CD4-positive, alpha-beta memory T cell (primary cell): ENCODE results near the gene IRGC. TPM values are rescaled to one million over a fixed set of nuclear protein-coding genes. Genes with fewer than 3 reads are reported as not detected.
"Not testable (repeated sequence)": the region's sequence is repeated elsewhere in the genome, so short reads cannot be mapped to it uniquely, and the experiment has no call there.

Experiments used
- CTCF ChIA-PET: fragments of 350-600 bp; sonication (Branson Sonifier 250); formaldehyde crosslinking; loops from one replicate; lab custom pipeline; 2021; ENCODE audit warnings: inconsistent platforms; ENCODE audit not compliant: partially characterized antibody; lab: Charles Lee
- POLR2A ChIA-PET: fragments of 350-600 bp; sonication (Branson Sonifier 250); formaldehyde crosslinking; loops from one replicate; lab custom pipeline; 2021; ENCODE audit not compliant: partially characterized antibody; lab: Charles Lee
- DNase-seq, 5 donors: peaks; one replicate each; pipeline versions ENCODE4 v3.0.0 to v3.0.0-alpha.2; 2020 to 2022; ENCODE audit warnings: mixed read lengths in 1 of 5
- H3K27ac ChIP-seq: one replicate; pipeline ENCODE4 v1.7.0; 2013; ENCODE audit warnings: low read depth, low read length
- H3K27me3 ChIP-seq: 2 replicates; pipeline ENCODE4 v1.7.0; 2013; ENCODE audit warnings: mild to moderate bottlenecking, low read length, moderate library complexity; ENCODE audit not compliant: insufficient read depth
- H3K36me3 ChIP-seq: 2 replicates; pipeline ENCODE4 v1.7.0; 2013; ENCODE audit warnings: mild to moderate bottlenecking, low read length, moderate library complexity; ENCODE audit not compliant: insufficient read depth
- H3K4me1 ChIP-seq: 2 replicates; pipeline ENCODE4 v1.7.0; 2013; ENCODE audit warnings: mild to moderate bottlenecking, low read length, moderate library complexity; ENCODE audit not compliant: insufficient read depth
- H3K4me3 ChIP-seq, 2 donors: one replicate each; pipeline ENCODE4 v1.7.0; 2013; ENCODE audit warnings: low read length in 2 of 2, mild to moderate bottlenecking in 1 of 2
- H3K9me3 ChIP-seq, 2 donors: one replicate each; pipeline ENCODE4 v1.7.0; 2013; ENCODE audit warnings: low read length in 2 of 2, control low read depth in 1 of 2; ENCODE audit not compliant: control insufficient read depth in 1 of 2
- H3K27ac Mint-ChIP-seq, 7 donors: one replicate each; pipeline ENCODE4 v1.8.0; 2020 to 2021; ENCODE audit warnings: mixed read lengths in 7 of 7, mild to moderate bottlenecking in 6 of 7, inconsistent platforms in 3 of 7, moderate library complexity in 3 of 7
- H3K27me3 Mint-ChIP-seq, 2 donors: one replicate each; pipeline ENCODE4 v1.8.0; 2020 to 2021; ENCODE audit warnings: mixed read lengths in 2 of 2
- H3K36me3 Mint-ChIP-seq, 2 donors: one replicate each; pipeline ENCODE4 v1.8.0; 2020 to 2021; ENCODE audit warnings: mixed read lengths in 2 of 2, inconsistent platforms in 1 of 2, mild to moderate bottlenecking in 1 of 2
- H3K4me1 Mint-ChIP-seq, 4 donors: one replicate each; pipeline ENCODE4 v1.8.0; 2020 to 2021; ENCODE audit warnings: mixed read lengths in 4 of 4, mild to moderate bottlenecking in 1 of 4
- H3K4me3 Mint-ChIP-seq, 8 donors: one replicate each; pipeline ENCODE4 v1.8.0; 2020 to 2021; ENCODE audit warnings: mixed read lengths in 8 of 8, mild to moderate bottlenecking in 7 of 8, moderate library complexity in 6 of 8, inconsistent platforms in 3 of 8
- H3K9me3 Mint-ChIP-seq, 8 donors: one replicate each; pipeline ENCODE4 v1.8.0; 2020 to 2021; ENCODE audit warnings: mixed read lengths in 8 of 8, mild to moderate bottlenecking in 5 of 8, inconsistent platforms in 3 of 8, moderate library complexity in 1 of 8
- intact Hi-C: fragments of 100-400 bp; cut with micrococcal nuclease; formaldehyde crosslinking; loops from one replicate; pipeline ENCODE4 v1.15.1; 2023
- polyA plus RNA-seq, 2 donors: library from polyadenylated mRNA; unstranded; fragments of 300-500 nt; fragmentation: Illumina TruSeq; gene quantifications; one replicate each; pipeline ENCODE4 v1.2.3, GENCODE V29; 2021
- total RNA-seq, 2 experiments: library from RNA; stranded (reverse); gene quantifications; one replicate each; pipeline ENCODE4 v1.2.3, GENCODE V29; 2021

IRGC gene
- total and polyA plus RNA-seq, 4 experiments from 2014 or later: not detected

DNA sequence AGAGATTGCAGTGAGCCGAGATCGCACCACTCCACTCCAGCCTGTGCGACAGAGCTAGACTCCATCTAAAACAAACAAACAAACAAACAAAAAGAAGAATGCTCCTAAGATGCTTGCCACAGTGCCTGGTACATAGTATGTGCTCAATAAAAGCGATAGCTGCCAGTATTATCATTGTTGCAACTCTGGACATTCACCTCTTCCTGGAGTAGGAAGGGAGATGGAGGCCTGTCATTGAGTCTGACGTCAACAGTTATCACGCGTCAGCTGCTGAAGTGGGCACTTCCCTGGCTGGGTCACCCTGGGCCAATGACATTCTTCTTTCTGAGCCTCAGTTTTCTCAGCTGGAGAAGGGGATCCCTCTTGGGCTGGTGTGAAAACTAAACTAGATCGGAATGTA lies 41.7 kb upstream of the IRGC start:
- CTCF ChIA-PET: interaction anchor here (1.4 kb wide), 1 partner anchor 135 kb away, joined by 3 read pairs; no protein-coding TSS in a partner anchor
- DNase-seq: no peak
- Mint-ChIP-seq H3K27me3 (no peaks in the 10 kb centered on the region), H3K4me3 (no peak overlapping the region), H3K4me1 (peaks cover 12 to 29% (median 18%) of the 10 kb centered on the region in 4 donors), H3K36me3 (no peaks in the 10 kb centered on the region), H3K9me3 (no peaks in the 10 kb centered on the region), H3K27ac (peak overlapping the region in 1 of 7 donors; percentile 24)
- no peaks in the 10 kb centered on the region for H3K9me3 ChIP-seq
- H3K4me3 ChIP-seq: no peak overlapping the region
- no peaks in the 10 kb centered on the region for H3K27me3 ChIP-seq
- intact Hi-C loops: no loop called here
- H3K4me1 ChIP-seq: peaks cover 8% of the 10 kb centered on the region
- no peaks in the 10 kb centered on the region for H3K36me3 ChIP-seq
- POLR2A ChIA-PET: no interaction called here
- no peak overlapping the region for H3K27ac ChIP-seq

DNA sequence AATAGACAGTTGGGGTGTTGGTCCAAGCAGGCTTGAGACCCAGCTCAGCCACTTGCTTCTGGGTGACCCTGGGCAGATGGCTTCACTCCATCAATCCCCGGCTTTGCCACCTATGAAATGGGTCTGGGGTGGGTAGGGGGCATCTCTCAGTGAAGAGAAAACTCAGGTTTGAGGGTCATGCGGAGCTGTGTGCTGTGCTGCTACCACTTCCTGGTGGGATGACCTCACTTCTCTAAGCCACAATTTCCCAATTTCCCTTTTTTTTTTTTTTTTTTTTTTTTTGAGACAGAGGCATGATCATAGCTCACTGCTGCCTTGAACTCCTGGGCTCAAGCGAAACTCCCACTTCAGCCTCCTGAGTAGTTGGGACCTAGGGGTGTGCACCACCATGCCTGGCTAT lies 41.3 kb upstream of the IRGC start:
- Mint-ChIP-seq H3K27me3 (no peaks in the 10 kb centered on the region), H3K27ac (peak overlapping the region in 1 of 7 donors; percentile 24), H3K36me3 (no peaks in the 10 kb centered on the region), H3K4me1 (peaks cover 12 to 24% (median 18%) of the 10 kb centered on the region in 4 donors), H3K4me3 (no peak overlapping the region), H3K9me3 (no peaks in the 10 kb centered on the region)
- ChIA-PET CTCF (no interaction called here), POLR2A (no interaction called here)
- DNase-seq: no peak
- H3K27ac ChIP-seq: no peak overlapping the region
- no peaks in the 10 kb centered on the region for H3K27me3 ChIP-seq
- H3K9me3 ChIP-seq: no peaks in the 10 kb centered on the region
- H3K36me3 ChIP-seq: no peaks in the 10 kb centered on the region
- H3K4me1 ChIP-seq: peaks cover 5% of the 10 kb centered on the region
- intact Hi-C loops: no loop called here
- no peak overlapping the region for H3K4me3 ChIP-seq

DNA sequence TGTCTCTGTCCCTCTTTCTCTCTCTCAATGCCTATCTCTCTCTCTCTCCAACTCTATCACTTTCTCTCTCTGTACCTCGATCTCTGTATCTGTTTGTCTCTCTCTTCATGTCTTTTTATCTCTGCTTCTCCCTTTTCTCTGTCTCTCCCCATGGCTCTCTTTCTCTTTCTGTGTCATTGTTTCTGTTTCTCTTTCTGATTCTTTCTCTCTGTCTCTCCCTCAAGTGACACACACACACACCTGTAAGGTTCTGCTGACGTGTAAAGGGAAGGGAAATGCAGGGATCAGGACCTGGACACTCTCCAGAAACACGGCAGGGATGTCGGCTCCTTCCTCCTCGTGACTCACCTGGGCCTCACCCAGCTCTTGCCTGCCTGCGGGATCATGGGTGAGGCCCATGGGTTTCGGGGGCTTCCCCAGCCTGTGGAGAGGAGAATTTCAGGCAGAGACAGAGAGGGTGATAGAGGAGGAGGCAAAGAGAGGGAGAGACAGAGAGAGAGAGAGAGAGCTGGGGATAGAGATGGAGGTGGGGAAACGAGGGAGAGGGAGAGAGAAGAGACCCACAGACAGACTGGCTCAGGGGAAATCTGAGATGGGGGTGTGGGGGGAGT lies 40.5 kb upstream of the IRGC start:
- H3K4me1 ChIP-seq: no peaks in the 10 kb centered on the region
- H3K4me3 ChIP-seq: no peak overlapping the region
- Mint-ChIP-seq H3K4me3 (peak overlapping the region in 2 of 8 donors; percentile 6 to 31), H3K27ac (peak overlapping the region in 5 of 7 donors; percentile 6 to 72 (median 66)), H3K4me1 (peaks cover 6 to 17% (median 12%) of the 10 kb centered on the region in 4 donors), H3K9me3 (no peaks in the 10 kb centered on the region), H3K36me3 (no peaks in the 10 kb centered on the region), H3K27me3 (no peaks in the 10 kb centered on the region)
- H3K36me3 ChIP-seq: no peaks in the 10 kb centered on the region
- ChIA-PET CTCF (no interaction called here), POLR2A (no interaction called here)
- intact Hi-C loops: no loop called here
- H3K27ac ChIP-seq: no peak overlapping the region
- H3K27me3 ChIP-seq: no peaks in the 10 kb centered on the region
- H3K9me3 ChIP-seq: no peaks in the 10 kb centered on the region
- no peak for DNase-seq

DNA sequence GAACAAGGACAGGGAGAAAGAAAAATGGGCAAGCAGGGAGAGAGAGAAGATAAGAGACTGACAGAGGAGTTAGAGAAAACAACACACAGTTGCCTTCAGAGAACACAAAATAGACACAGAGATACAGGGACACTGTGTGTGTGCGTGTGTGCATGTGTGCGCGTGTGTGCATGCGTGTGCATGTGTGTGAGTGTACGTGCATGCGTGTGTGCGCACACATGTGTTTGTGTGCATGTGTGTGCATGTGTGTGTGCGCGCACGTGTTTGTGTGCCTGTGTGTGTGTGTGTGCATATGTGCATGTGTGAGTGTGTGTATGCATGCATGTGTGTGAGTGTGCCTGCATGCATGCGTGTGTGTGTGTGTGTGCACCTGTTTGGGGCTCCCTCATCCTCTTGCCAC lies 40.0 kb upstream of the IRGC start:
- H3K4me1 ChIP-seq: no peaks in the 10 kb centered on the region
- H3K27me3 ChIP-seq: no peaks in the 10 kb centered on the region
- peak overlapping the region in 3 of 7 donors; percentile 29 to 66 (median 37) for H3K27ac Mint-ChIP-seq
- H3K27me3 Mint-ChIP-seq: no peaks in the 10 kb centered on the region
- no peaks in the 10 kb centered on the region for H3K9me3 ChIP-seq
- no peaks in the 10 kb centered on the region for H3K9me3 Mint-ChIP-seq
- ChIA-PET CTCF (no interaction called here), POLR2A (no interaction called here)
- no peak overlapping the region for H3K4me3 Mint-ChIP-seq
- H3K36me3 ChIP-seq: no peaks in the 10 kb centered on the region
- H3K4me3 ChIP-seq: no peak overlapping the region
- intact Hi-C loops: no loop called here
- H3K27ac ChIP-seq: no peak overlapping the region
- DNase-seq: no peak
- peaks cover 4 to 12% (median 9%) of the 10 kb centered on the region in 4 donors for H3K4me1 Mint-ChIP-seq
- no peaks in the 10 kb centered on the region for H3K36me3 Mint-ChIP-seq

DNA sequence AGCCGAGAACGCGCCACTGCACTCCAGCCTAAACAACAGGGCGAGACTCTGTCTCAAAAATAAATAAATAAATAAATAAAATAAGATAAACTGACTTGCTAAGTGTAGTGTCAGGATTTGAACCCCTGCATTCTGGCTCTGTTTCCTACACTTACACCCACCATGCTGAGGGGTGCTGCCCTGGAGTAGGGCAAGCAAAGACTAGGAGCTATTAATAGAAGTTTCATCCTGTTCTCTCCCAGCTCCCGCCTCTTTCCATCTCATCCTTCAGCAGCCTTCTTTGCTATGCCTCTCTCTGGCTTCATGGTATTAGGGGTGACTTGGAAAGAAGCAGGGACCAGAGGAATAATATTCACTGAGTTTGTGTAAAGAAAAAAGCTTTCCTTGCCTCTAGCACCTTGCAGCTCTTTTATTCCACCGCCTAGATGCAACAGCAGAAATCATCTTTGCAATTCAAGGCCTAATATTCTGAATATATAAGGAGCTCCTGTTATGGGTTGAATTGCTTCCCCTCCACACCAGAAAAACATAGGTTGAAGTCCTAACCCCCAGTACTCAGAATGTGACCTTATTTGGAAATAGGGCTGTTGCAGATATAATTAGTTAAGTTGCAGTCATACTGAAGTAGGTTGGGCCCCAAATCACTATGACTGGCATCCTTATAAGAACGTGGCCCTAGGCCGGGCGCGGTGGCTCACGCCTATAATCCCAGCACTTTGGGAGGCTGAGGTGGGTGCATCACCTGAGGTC lies 37.2 kb upstream of the IRGC start:
- Histone ChIP-seq H3K27ac (no peak overlapping the region), H3K4me3 (no peak overlapping the region), H3K4me1 (no peaks in the 10 kb centered on the region), H3K36me3 (no peaks in the 10 kb centered on the region), H3K27me3 (no peaks in the 10 kb centered on the region), H3K9me3 (no peaks in the 10 kb centered on the region)
- Mint-ChIP-seq H3K36me3 (no peaks in the 10 kb centered on the region), H3K27ac (no peak overlapping the region), H3K4me1 (peaks cover 3 to 9% (median 5%) of the 10 kb centered on the region in 4 donors), H3K4me3 (no peak overlapping the region), H3K27me3 (no peaks in the 10 kb centered on the region), H3K9me3 (no peaks in the 10 kb centered on the region)
- intact Hi-C loops: no loop called here
- DNase-seq: no peak
- ChIA-PET POLR2A (no interaction called here), CTCF (interaction anchor here (0.8 to 0.9 kb wide), 2 partner anchors 10 to 26 kb away, joined by 3 read pairs; no protein-coding TSS in a partner anchor)

DNA sequence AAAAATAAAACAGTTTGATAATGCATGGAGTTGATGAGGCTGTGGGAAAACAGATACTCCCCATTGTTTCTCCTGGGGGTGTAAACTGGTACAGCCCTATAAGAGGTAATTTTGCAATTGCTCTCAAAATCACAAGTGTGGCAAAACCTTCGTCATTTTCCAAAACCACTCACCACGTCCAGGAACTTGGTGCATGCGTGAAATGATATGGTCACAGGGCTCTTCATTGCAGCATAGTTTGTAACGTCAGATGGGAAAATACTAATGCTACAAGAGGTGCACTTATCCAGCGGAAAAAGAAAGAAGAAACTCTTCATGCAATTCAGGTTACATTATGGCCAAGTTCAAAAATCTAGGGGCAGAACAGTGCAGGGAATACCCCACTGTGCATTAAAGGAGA lies 34.1 kb upstream of the IRGC start:
- no peak overlapping the region for H3K4me3 Mint-ChIP-seq
- intact Hi-C loops: no loop called here
- no peaks in the 10 kb centered on the region for H3K36me3 Mint-ChIP-seq
- H3K4me1 Mint-ChIP-seq: no peaks in the 10 kb centered on the region
- Histone ChIP-seq H3K36me3 (no peaks in the 10 kb centered on the region), H3K4me1 (no peaks in the 10 kb centered on the region), H3K27me3 (no peaks in the 10 kb centered on the region), H3K9me3 (no peaks in the 10 kb centered on the region), H3K4me3 (no peak overlapping the region), H3K27ac (no peak overlapping the region)
- no peak overlapping the region for H3K27ac Mint-ChIP-seq
- POLR2A ChIA-PET: no interaction called here
- CTCF ChIA-PET: no interaction called here
- H3K9me3 Mint-ChIP-seq: no peaks in the 10 kb centered on the region
- no peak for DNase-seq
- no peaks in the 10 kb centered on the region for H3K27me3 Mint-ChIP-seq

DNA sequence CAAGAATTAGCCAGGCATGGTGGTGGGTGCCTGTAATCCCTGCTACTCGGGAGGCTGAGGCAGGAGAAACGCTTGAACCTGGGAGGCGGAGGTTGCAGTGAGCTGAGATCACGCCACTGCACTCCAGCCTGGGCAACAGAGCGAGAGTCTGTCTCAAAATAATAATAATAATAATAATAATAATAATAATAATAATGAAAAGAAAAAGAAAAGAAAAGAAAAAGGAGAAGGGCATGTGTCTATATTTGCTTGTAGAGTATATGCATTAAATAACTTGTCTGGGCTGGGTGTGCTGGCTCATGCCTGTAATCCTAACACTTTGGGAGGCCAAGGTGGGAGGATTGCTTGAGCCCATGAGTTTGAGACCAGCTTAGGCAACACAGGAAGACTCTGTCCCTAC lies 33.6 kb upstream of the IRGC start:
- H3K36me3 ChIP-seq, H3K27me3 Mint-ChIP-seq, H3K9me3 Mint-ChIP-seq, H3K27ac ChIP-seq, H3K4me1 ChIP-seq, H3K36me3 Mint-ChIP-seq, H3K9me3 ChIP-seq, DNase-seq, H3K4me3 Mint-ChIP-seq, CTCF ChIA-PET, POLR2A ChIA-PET, H3K4me3 ChIP-seq, H3K4me1 Mint-ChIP-seq, intact Hi-C loops, H3K27me3 ChIP-seq: not testable (repeated sequence)
- H3K27ac Mint-ChIP-seq: peak overlapping the region in 1 of 7 donors; percentile 6
